ENCODE data around the gene SHROOM3.
"Not testable (repeated sequence)": the region's sequence is repeated elsewhere in the genome, so short reads cannot be mapped to it uniquely, and the experiment has no call there.

Gene SHROOM3

DNA sequence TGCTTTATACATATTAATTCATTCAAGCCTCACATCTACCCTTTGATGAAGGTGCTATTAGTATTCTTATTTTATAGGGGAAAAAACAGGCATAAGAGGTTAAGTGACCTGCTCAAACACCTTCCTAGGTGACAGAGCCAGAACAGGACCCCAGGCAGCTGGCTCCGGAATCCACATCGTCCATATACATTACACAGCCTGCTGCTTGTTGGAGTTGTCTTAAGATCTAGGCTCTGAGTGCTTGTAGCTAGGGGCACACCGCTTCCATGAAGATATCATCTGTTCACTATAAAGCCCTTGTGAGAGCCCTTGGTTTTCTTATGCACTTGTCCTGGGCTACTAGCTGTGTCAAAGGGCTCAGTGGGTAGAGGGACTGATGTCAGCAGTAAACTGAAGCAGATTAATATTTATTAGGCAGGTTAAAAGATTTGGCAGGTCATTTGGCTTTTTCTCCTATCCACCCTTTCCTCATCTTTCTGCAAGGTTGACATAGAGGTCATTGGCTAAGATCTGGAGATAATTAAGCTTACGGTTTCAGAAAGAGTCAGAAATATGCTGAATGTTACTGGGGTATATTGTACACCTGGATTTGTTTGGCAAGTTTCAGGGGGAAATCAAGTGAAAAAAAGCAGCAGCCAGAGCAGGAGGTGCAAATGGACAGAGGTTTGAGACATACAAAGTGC is 267.6 kb downstream of the SHROOM3 start:
- FAIRE-seq = no peak

DNA sequence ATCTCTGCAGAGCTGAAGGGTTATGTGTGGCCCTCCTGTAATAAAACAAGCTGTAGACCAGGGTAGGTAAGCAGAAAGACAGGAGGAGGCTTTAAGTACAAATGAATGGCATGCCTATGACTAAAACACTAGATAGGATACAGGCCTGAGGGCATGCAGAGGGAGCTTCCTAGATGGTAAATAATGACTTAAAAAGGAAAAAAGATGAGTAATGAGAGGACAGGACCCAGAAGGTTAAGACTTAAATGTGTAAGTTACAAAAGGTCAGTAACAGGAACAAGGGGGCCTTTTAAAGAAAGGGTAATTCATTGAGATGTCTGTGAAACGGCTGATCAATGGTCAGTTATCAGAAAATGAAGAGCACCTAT is 268.1 kb downstream of the SHROOM3 start:
- no peak for FAIRE-seq

DNA sequence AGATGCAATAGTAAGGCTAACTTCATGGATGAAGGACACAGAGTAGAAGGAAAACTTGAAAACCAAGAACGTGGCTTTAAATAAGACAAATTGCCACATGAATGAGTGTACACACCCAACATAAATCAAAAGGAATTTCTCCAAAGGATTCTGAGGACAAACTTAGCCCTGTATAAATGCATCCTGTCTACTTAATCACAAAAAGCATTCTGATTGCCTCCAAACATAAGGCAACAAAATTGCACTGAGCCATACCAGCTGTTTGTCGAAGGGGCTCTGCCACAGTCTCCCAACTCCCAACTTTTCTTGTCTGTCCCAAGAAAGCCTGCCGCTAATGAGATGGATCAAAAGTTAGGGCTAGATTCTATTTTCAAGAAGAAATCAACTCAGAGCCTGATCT is 268.6 kb downstream of the SHROOM3 start:
- no peak for FAIRE-seq

DNA sequence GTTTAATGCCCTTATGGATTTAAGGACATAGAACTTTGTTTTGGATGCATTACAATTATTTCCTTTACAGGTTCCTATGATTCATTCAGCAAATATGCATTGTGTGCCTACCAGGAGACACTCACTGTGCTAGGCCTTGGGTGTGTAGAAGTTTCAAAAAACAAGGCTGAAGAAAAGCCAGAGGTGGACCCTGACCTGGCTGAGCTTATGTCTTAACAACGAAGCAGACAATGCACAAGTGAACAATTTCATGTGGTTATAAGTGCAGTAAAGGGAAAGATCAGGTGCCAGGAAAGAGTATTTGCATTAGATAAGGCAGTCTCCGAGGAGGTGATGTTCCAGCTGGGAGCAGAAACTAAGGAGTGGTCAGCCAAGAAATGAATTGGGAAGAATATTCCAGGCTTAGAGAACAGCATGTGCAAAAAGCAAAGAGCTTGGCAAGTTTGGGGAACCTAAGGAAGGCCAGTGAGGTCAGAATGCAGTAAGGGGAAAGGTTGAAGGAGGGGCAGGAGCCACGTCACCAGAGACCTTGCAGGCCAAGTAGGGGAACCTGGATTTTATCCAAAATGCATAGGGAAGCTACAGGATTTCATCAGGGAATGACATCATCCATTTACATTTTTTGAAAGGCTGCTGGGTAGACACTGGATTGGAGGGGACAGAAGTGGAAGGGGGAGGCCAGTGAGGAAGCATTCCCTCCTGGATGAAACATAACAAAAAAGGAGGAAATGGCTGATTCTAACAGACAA is 269.3 kb downstream of the SHROOM3 start:
- FAIRE-seq = no peak

DNA sequence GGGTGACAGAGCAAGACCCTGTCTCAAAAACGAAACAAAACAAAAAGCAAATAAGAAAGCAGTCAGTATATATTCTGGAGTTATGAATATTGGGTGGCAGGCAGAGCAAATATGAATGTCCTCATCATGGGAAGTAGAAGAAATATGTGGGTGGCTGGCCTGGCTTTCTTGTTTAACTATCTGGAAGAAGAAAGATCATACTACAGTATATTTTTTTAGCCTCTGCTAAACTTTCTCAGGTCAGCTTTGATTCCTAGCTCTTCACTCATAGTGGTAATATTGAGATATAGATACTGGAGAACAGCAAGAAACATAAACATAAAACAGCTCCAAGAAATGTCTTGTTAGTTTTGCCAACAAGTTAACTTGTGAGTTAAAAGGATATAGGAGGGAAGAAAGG is 270.4 kb downstream of the SHROOM3 start:
- FAIRE-seq = no peak

DNA sequence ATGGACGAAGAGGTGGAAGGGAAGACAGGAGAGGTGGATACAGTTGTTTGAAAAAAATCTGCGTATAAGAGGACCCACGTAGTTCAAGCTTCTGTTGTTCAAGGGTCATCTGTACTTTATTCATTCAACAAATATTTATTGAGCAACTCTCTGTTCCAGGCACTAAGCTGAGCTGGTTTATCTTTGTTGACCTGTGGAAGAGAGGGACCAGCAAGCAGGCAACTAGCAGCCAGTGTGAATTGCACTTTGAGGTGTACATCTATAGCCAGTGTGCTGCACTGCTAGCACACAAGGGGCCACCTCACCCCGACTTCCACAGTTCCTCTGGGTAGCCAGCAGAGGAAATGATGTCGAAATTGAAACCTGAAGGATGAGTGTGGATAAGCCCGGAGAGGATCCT is 271.6 kb downstream of the SHROOM3 start:
- no peak for FAIRE-seq

DNA sequence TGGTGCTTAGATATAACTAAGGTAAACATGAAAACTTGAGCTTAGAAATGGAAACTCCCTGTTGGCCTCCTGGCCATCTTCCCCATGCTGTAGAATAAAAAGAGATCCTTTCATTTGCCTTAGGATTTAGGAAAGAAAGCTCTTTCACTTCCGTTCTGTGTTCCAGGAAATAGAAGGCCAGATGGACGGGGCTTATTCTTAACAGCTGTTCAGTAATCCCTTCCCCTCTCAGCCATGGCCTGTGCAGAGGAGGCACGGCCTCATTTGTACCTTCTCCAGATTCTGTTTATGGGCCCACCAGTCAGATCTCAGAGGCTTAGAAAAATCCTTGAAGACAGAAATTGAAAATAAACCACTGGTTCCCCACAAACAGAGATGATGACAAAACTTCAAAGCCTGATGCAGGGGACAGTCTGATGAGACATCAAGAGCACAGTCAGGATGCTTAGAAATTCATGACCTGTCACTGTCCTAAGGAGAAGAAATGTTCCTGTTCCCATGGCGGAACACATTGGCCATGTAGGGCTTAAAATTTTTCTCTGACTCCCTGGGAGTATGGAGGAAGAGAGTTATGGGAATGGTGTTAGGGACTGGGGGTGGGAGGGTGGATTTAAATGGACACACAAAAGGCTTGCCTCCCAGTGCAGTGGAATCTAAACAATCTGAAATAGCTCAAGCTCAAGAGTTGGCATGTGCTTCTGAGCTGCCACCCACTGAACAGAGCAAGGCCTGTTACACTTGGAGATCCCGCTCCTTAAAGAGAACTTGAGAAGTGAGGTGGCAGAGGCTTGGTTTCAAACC is 274.1 kb downstream of the SHROOM3 start:
- no peak for FAIRE-seq

DNA sequence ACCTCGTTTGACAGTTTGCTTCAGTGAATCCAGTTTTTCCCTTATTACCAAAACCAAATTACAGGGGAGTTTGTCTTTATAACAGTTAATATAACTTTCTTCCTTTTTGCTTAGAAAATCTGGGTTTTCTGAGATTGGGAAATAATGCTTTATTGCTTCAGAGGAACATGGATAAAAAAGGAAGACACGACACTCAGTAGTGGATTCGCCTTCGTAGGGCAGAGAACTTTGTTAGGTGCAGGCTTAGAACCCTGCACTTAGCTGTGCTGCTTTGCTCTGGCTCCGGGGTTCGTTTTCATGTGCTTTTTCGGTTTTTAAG is 274.7 kb downstream of the SHROOM3 start:
- FAIRE-seq = no peak

DNA sequence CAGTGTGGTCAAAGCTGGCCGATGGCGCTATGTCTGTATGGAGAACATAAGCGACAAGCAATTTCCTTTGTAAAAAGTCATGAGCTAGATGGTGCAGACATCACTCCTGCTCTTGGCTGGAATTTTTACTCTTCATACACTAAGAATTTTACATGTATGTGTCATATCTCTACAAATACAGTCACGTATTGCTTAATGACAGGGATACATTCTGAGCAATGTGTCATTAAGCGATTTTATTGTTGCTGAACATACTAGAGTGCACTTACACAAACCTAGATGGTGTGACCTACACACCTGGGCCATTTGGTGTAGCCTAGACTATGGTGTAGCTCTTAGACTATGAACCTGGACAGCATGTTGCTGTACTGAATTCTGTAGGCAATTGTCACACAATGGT is 277.5 kb downstream of the SHROOM3 start:
- no peak for FAIRE-seq

DNA sequence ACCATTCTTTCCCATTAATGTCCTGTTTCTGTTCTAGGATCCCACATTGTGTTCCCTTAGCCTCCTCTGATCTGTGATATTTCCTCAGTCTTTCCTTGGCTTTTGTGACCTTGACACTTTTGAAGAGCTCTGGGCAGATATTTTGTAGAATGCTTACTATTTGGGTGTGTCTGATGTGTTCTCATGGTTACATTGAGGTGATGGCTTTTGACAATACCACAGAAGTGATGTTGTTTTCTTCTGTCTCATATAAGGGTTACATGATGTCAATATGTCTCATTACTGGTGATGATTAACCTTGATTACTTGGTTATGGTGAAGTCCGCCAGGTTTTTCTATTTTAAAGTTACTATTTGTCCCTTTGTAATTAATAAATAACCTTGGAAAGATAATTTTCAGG is 279.2 kb downstream of the SHROOM3 start:
- no peak for FAIRE-seq

DNA sequence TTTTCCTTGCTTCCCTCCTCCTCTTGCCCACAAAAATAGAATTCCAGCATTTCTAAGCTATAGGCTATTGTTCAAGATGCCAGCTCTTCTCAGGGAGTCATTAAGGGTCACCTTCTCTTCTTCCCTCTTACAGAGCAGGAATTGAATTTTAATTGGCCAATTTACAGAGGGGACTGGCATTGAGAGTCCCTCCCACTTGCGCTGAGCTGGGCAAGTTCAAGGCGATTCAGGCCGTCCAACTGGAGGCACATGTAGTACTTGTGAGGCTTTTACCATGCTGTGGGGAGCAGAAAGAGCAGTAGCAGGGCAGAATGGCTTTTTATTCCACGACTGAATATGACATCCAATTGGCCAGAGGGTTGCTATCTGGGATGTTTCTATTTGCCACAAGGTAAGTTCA is 281.0 kb downstream of the SHROOM3 start:
- no peak for FAIRE-seq

DNA sequence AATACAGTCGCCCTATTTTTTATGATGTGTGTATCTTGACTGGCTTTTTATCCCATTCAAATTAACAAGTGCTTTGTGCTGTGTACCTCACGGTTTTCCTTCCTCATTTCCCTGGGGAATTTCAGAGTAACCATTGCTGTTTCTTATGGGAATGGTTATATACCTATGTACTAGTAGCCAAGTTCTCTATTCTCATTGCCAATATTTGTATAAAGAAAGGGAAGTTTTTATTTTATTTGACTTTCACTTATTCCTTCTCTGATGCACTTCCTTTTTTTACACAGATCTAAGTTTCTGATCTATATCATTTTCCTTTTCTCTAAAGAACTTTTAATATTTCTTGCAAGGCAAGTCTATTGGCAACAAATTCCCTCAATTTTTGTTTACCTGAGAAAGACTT is 281.6 kb downstream of the SHROOM3 start:
- no peak for FAIRE-seq

DNA sequence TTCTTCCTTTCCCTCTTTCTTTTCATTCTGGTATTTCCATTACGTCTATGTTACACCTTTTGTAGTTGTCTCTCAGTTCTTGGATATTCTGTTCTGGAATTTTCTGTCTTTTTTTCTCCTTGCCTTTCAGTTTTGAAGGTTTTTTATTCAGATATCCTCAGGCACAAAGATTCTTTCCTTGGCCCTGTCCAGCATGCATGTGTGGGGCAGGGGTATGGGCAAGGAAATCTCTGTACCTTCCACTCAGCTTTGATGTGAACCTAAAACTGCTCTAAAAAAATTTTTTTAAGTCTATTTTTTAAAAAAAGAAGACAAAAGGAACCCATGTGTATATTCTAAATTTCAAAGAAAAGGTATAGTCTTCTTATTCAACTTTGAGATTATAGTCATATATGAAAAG is 282.4 kb downstream of the SHROOM3 start:
- no peak for FAIRE-seq

DNA sequence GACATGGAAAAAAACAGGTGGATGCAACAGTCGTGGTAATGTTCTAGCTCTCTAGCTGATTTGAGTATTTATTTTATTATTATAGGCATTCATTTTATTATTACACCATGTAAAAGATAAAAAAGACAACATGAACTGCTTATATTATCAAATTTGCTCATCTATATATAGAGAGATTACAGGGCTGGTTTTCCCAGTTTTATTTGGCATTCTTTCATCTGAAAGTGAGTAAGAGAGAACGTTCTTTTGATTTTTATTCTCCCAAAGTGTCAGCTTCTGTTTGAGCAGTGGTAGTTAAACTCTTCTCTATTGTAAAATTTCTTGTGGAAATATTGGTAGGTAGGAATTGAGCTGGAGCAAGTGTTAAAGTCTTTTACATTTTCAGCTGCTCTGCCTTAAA is 283.0 kb downstream of the SHROOM3 start:
- no peak for FAIRE-seq

DNA sequence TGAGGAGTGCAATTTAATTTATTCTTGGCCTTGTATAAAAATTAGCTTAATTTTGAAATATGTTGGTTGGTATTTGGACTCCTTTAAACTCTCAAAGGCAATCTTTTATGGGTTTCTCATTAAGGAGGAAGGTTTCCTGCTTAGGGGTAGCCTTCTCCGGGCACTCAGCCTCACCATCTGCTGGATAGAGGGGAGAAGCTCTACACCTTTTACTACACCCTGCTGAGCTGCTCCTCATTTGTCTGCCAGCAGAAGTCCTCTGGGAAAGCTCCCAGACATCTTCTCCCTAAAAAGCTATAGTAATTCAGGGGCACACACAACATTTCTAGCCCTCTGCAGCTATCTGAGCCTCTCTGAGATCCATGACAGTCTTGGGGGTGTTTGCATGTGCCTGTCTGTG is 283.8 kb downstream of the SHROOM3 start:
- no peak for FAIRE-seq

DNA sequence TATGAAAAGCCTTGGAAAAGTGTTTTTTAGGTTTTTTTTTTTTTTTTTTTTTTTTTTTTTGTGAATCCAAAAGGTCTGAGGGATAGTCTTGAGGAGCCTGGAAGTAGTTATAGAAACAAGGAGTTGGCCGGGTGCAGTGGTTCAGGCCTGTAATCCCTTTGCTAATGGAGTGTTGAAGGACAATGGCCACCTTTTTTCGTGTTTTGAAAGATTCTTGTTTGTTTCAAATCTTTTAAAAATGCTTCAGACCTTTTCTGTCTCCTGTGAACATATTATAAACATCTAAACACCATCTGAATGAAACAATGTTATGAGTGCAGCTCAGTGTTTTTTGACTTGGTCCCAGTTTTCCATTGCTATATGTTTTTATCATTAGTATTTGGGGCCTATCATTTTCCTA is 285.1 kb downstream of the SHROOM3 start:
- no peak for FAIRE-seq

DNA sequence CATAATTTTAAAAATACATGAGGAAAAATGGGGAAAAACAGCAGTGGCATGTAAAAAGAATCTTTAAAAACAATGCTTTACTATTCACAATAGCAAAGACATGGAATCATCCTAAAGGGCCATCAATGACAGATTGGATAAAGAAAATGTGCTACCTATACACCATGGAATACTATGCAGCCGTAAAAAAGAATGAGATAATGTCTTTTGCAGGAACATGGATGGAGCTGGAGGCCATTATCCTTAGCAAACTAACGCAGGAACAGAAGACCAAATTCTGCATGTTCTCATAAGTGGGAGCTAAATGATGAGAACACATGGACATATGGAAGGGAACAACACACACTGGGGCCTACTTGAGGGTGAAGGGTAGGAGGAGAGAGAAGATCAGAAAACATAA is 287.1 kb downstream of the SHROOM3 start:
- FAIRE-seq = not testable (repeated sequence)

DNA sequence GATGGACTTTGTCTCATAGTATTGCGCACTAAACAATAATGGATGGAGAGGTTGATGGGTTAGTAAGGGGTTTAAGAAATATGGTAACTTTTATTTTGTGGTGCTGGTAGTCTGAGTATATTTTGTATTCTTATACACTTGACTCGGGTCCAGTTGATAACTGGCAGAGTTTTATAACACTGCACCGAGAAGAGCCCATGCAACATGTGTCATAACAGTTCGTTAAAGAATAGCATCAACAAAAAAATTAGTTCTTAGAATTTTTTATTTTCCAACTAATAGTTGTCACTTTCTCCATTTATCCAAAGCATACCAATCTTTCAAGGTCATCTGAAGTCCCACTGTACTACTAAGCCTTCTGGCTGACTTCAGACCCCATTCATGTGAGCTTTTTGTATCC is 287.8 kb downstream of the SHROOM3 start:
- FAIRE-seq = no peak

DNA sequence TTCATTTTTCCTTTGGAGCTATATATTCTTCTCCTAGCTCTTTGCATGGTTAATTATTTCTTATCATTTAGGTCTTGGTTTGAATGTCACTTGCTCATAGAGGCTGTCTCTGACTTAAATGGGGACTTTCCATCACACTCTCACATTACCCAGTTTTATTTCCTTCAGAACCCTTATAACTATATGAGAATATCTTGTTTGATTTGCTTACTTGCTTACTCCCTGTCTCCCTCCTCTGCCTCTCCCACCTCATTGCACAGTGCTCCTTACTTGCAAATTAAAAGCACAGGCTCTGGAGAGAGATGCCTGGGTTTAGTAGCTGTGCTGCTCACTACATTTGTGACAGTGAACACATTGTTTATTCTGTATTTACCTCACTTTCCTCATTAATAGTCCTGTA is 288.3 kb downstream of the SHROOM3 start:
- FAIRE-seq = no peak

DNA sequence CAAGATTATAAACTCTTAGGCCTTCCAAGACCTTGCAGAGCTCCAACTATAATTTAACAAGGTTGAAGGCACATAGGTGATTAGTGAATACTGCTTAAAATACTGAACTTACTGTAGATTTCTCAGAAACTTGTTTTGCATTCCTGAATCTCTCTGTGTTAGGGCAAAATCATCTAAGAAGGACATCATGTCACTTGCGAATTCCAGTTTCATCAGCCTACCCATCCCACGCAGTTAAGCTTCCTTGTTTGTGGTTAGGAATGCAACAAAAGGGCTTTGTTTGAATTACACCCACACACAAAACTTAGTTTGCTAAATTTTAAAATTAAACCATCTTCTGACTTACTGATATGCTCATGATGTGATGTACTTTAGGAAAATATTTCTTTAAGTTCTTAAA is 288.9 kb downstream of the SHROOM3 start:
- FAIRE-seq = no peak

DNA sequence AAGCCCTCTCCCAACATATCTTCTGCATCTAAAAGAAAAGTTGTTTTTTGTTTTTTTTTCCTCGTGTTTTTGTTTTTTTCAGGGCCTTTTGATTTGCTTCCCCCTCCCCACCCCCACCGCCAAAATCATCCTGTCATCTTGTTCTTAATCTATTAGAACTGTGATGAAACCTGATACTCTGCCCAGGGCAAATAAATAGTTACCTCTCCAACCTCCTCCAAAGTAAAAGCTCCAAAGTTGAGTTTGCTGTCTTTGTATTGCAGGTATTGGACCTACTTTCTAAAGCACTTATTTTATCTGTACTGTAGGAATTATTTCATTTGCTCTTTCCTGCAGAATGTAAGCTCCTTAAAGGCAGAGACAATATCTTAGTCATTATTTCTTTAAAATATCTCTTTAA is 290.0 kb downstream of the SHROOM3 start:
- no peak for FAIRE-seq

DNA sequence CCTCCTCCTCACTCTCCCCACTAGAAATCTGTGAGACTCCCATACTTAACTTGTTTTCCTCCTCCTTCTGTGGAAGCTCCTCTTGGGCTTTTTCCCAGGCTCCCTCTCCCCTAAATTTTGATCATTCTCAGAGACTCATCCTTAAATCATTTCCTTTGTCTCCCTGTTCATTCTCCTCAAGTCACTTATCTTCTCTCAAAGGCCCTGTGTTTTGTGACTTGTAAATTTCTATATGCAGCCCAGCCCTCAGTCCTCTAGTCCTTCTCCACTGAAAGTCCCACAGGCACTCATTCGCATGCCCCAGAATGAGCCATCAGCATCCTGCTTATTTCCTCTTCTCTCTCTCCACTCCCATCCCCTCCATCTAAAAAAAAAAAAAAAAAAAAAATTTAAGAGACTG is 291.1 kb downstream of the SHROOM3 start:
- FAIRE-seq = no peak

DNA sequence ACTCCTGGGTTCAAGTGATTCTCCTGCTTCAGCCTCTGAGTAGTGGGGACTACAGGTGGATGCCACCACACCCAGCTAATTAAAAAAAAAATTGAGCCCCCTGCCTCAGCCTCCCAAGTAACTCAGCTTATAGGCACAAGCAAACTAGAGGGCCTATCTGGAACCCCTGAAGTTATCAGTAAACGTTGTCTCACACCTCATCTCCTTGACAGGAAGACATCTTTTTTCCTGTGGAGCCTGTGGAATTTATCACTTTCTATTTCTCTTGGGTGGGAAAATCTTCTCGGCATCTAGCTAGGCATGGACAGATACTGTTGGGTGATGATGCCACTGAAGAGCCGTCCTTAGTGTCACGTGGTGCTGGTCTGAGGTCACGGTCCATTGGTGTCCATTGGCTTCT is 291.6 kb downstream of the SHROOM3 start:
- no peak for FAIRE-seq

DNA sequence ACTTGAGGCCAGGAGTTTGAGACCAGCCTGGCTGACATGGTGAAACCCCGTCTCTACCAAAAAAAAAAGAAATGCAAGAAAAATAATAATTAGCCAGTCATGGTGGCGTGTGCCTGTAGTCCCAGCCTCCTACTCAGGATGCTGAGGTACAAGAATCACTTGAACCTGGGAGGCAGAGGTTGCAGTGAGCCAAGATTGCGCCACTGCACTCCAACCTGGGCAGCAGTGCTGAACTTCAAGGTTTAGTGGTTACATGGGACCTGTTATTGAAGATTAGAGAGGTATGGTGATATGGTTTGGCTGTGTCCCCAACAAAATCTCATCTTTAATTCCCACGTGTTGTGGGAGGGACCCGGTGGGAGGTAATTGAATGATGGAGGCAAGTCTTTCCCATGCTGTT is 292.9 kb downstream of the SHROOM3 start:
- not testable (repeated sequence) for FAIRE-seq

Measured in colon (tissue), 2 donors.